ENCODE measurements around the gene ZCCHC8.
"Not testable (repeated sequence)": the region's sequence is repeated elsewhere in the genome, so short reads cannot be mapped to it uniquely, and the experiment has no call there.

The ZCCHC8 gene

GRCh38 chr12:122469856-122470255, 30.9 kb downstream of the ZCCHC8 start:
- H3K27me3 Mint-ChIP-seq; H3K27ac Mint-ChIP-seq; H3K9me3 Mint-ChIP-seq (ENCODE audit: low read depth); H3K4me3 Mint-ChIP-seq; H3K36me3 Mint-ChIP-seq: not testable (repeated sequence)
- peaks cover 16% of the 10 kb centered on the region for H3K4me1 Mint-ChIP-seq (ENCODE audit: low read depth)

DNA sequence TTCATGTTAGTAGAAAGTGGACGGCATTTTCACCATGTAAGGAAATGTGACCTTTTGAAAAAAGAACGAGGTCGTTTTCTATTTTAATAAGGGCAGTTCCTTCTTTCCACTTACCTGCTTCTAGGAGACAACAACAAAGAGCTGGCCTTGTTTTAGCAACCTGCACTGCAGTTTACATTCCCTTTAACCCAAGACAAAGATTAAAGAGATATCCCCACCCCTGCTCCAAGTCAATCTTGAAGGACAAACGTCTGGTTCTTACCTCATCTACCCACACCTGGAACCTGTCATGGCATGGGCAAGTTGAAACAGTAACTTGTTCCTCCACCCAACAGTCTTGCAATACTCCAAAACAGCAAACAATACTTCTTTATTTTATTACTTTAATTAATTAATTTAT, 32.7 kb downstream of the ZCCHC8 start:
- no peaks in the 10 kb centered on the region for H3K27me3 Mint-ChIP-seq
- no peak overlapping the region for H3K27ac Mint-ChIP-seq
- H3K9me3 Mint-ChIP-seq (ENCODE audit: low read depth) = no peaks in the 10 kb centered on the region
- no peak overlapping the region for H3K4me3 Mint-ChIP-seq
- peaks cover 7% of the 10 kb centered on the region for H3K4me1 Mint-ChIP-seq (ENCODE audit: low read depth)
- H3K36me3 Mint-ChIP-seq = no peaks in the 10 kb centered on the region

DNA sequence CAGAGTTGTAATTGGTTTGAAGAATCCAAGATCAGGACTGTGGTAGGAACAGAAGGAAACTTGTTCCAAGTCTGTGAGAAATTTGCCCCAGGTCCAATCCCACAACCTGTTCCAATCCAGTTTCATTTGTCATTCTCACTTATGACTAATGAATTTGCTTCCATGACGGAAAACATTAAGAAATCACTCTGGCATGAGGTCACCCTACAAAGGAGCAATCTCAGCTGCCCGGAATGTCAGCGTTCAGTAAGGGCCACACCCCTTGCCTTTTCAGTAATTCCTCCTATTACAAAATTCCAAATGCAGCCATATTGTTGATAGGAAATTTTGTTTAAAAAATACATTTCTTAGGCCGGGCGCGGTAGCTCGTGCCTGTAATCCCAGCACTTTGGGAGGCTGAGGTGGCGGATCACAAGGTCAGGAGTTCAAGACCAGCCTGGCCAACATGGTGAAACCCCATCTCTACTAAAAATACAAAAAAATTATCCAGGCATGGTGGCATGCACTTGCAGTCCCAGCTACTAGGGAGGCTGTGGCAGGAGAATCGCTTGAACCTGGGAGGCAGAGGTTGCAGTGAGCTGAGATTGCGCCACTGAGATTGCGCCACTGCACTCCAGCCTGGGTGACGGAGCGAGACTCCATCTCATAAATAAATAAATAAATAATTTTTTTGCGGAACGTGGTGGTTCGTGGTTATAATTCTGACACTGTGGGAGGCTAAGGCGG, 36.3 kb downstream of the ZCCHC8 start:
- H3K4me1 Mint-ChIP-seq (ENCODE audit: low read depth); H3K4me3 Mint-ChIP-seq; H3K9me3 Mint-ChIP-seq (ENCODE audit: low read depth); H3K27ac Mint-ChIP-seq; H3K27me3 Mint-ChIP-seq; H3K36me3 Mint-ChIP-seq: not testable (repeated sequence)

DNA sequence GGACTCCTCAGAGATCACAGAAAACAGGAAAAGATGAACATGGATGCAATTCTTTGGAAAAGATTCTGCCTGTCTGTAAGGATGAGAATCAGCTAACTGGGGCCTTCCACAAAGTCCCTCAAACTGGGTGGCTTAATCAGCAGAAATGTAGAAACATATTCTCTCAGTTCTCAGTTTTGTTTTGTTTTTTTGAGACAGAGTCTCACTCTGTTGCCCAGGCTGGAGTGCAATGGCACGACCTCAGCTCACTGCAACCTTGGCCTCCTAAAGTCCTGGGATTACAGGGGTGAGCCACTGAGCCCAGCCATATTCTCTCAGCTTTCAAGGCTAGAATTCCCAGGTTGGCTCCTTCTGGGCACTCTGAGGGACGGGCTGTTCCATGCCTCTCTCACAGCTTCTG, 40.1 kb downstream of the ZCCHC8 start:
- no peaks in the 10 kb centered on the region for H3K27me3 Mint-ChIP-seq
- H3K36me3 Mint-ChIP-seq = no peaks in the 10 kb centered on the region
- H3K4me3 Mint-ChIP-seq = no peak overlapping the region
- H3K4me1 Mint-ChIP-seq (ENCODE audit: low read depth) = no peaks in the 10 kb centered on the region
- no peaks in the 10 kb centered on the region for H3K9me3 Mint-ChIP-seq (ENCODE audit: low read depth)
- H3K27ac Mint-ChIP-seq = no peak overlapping the region

DNA sequence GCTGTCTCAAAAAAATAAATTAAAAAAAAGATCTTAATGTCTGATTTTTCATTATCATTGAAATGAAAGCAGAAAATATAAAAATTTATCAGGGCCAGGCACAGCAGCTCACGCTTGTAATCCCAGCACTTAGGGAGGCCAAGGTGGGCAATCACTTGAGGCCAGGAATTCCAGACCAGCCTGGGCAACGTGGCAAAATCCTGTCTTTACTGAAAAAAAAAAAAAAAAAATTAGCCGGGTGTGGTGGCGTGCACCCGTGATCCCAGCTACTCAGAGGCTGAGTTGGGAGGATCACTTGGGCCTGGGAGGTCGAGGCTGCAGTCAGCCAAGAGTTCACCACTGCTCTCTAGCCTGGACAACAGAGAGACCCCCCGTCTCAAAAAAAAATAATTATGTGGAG, 40.7 kb downstream of the ZCCHC8 start:
- Mint-ChIP-seq H3K36me3 (no peaks in the 10 kb centered on the region), H3K27ac (no peak overlapping the region), H3K9me3 (ENCODE audit: low read depth) (no peaks in the 10 kb centered on the region), H3K27me3 (no peaks in the 10 kb centered on the region), H3K4me3 (no peak overlapping the region), H3K4me1 (ENCODE audit: low read depth) (no peaks in the 10 kb centered on the region)

GRCh38 chr12:122459211-122459610, 41.5 kb downstream of the ZCCHC8 start:
- H3K9me3 Mint-ChIP-seq (ENCODE audit: low read depth) = no peaks in the 10 kb centered on the region
- no peaks in the 10 kb centered on the region for H3K27me3 Mint-ChIP-seq
- no peaks in the 10 kb centered on the region for H3K36me3 Mint-ChIP-seq
- H3K27ac Mint-ChIP-seq = no peak overlapping the region
- H3K4me3 Mint-ChIP-seq = no peak overlapping the region
- H3K4me1 Mint-ChIP-seq (ENCODE audit: low read depth) = peaks cover 3% of the 10 kb centered on the region

DNA sequence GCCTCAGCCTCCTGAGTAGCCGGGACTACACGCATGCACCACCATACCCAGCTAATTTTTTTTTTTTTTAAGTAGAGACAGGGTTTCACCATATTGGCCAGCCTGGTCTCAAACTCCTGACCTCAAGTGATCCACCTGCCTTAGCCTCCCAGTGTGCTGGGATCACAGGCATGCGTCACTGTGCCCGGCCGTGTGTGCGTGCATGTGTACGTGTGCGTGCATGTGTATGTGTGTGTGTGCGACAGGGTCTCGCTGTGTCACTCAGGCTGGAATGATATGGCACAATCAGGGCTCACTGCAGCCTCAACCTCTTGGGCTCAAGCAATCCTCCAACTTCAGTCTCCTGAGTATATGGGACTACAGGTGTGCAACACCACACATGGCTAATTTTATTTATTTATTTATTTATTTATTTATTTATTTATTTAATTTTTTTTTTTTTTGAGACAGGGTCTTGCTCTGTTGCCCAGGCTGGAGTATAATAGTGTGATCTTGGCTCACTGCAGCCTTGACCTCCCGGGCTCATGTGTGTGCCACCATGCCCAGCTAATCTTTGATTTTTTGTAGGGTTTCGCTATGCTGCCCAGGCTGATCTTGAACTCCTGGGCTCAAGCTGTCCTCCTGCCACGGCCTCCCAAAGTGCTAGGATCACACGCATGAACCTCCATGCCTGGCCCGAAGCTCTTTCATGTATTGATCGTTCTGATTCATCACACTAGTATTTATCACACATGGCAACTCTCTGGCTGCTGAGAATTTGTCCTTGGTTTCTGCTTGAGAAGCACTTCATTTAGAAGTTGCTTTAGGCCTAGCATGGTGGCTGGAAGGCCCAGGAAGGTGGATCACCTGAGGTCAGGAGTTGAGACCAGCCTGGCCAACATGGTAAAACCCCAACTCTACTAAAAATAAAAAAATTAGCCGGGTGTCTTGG, 42.4 kb downstream of the ZCCHC8 start:
- Mint-ChIP-seq H3K4me1 (ENCODE audit: low read depth) (peaks cover 12% of the 10 kb centered on the region), H3K4me3 (no peak overlapping the region), H3K9me3 (ENCODE audit: low read depth) (no peaks in the 10 kb centered on the region), H3K27me3 (no peaks in the 10 kb centered on the region), H3K27ac (no peak overlapping the region), H3K36me3 (no peaks in the 10 kb centered on the region)

GRCh38 chr12:122457627-122458026, 43.1 kb downstream of the ZCCHC8 start:
- Mint-ChIP-seq H3K9me3 (ENCODE audit: low read depth) (no peaks in the 10 kb centered on the region), H3K4me1 (ENCODE audit: low read depth) (peaks cover 19% of the 10 kb centered on the region), H3K27ac (no peak overlapping the region), H3K27me3 (no peaks in the 10 kb centered on the region), H3K4me3 (no peak overlapping the region), H3K36me3 (no peaks in the 10 kb centered on the region)

GRCh38 chr12:122454739-122455138, 46.0 kb downstream of the ZCCHC8 start:
- H3K9me3 Mint-ChIP-seq (ENCODE audit: low read depth) = no peaks in the 10 kb centered on the region
- H3K27me3 Mint-ChIP-seq = no peaks in the 10 kb centered on the region
- no peak overlapping the region for H3K4me3 Mint-ChIP-seq
- peaks cover 26% of the 10 kb centered on the region for H3K4me1 Mint-ChIP-seq (ENCODE audit: low read depth)
- H3K36me3 Mint-ChIP-seq = no peaks in the 10 kb centered on the region
- H3K27ac Mint-ChIP-seq = no peak overlapping the region

DNA sequence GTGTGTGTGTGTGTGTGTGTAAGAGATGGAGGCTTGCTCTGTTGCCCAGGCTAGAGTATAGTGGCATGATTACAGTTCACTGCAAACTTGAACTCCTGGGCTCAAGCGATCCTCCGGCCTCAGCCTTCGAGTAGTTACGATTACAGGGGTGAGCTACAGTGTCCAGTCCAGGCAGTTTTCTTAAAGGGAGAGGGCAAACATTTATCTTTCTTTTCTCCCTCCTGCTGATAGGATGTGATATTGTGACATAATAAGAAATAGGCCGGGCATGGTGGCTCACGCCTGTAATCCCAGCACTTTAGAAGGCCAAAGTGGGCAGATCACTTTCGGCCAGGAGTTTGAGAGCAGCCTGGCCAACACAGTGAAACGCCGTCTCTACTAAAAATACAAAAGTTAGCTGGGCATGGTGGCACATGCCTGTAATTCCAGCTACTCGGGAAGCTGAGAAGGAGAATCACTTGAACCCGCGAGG, 46.4 kb downstream of the ZCCHC8 start:
- no peak overlapping the region for H3K4me3 Mint-ChIP-seq
- no peaks in the 10 kb centered on the region for H3K27me3 Mint-ChIP-seq

GRCh38 chr12:122452701-122453285, 47.9 kb downstream of the ZCCHC8 start:
- peak overlapping the region; percentile 92 for H3K27ac Mint-ChIP-seq
- H3K27me3 Mint-ChIP-seq = no peaks in the 10 kb centered on the region
- H3K36me3 Mint-ChIP-seq = no peaks in the 10 kb centered on the region
- H3K4me1 Mint-ChIP-seq (ENCODE audit: low read depth) = peaks cover 26% of the 10 kb centered on the region
- no peaks in the 10 kb centered on the region for H3K9me3 Mint-ChIP-seq (ENCODE audit: low read depth)
- peak overlapping the region; percentile 51 for H3K4me3 Mint-ChIP-seq

More for the DNA sequence above, 46.4 kb downstream of the ZCCHC8 start:
- H3K36me3 Mint-ChIP-seq = no peaks in the 10 kb centered on the region
- peaks cover 26% of the 10 kb centered on the region for H3K4me1 Mint-ChIP-seq (ENCODE audit: low read depth)
- no peaks in the 10 kb centered on the region for H3K9me3 Mint-ChIP-seq (ENCODE audit: low read depth)
- peak overlapping the region; percentile 92 for H3K27ac Mint-ChIP-seq

DNA sequence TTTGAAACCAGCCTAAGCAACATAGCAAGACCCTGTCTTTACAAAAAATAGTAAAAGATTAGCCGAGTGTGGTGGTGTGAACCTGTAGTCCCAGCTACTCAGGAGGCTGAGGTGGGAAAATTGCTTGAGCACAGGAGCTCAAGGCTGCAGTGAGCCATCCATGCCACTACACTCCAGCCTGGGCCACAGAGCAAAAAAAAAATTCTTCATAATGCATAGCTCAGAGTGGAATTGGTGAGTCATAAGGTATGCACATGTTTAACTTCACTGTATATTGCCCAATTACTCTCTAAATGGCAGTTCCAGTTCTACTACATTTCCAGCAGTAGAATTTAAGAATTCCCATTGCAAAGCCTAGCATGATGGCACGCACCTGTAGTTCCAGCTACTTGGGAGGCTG, 51.4 kb downstream of the ZCCHC8 start:
- no peaks in the 10 kb centered on the region for H3K9me3 Mint-ChIP-seq (ENCODE audit: low read depth)
- no peaks in the 10 kb centered on the region for H3K36me3 Mint-ChIP-seq
- peaks cover 24% of the 10 kb centered on the region for H3K4me1 Mint-ChIP-seq (ENCODE audit: low read depth)
- no peak overlapping the region for H3K27ac Mint-ChIP-seq
- H3K4me3 Mint-ChIP-seq = no peak overlapping the region
- H3K27me3 Mint-ChIP-seq = no peaks in the 10 kb centered on the region

DNA sequence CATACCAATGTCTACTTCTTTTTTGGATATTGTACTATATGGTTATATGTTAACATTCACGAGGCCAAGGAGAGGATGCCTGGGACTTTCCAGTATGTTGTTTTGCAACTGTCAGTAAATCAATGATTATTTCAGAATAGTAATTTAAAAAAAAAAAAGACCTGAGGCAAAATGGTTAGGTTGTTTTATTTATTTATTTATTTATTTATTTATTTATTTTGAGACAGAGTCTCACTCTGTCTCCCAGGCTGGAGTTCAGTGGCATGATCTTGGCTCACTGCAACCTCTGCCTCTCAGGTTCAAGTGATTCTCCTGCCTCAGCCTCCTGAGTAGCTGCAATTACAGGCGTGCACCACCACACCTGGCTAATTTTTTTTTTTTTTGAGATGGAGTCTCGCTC, 52.9 kb downstream of the ZCCHC8 start:
- H3K4me3 Mint-ChIP-seq; H3K27me3 Mint-ChIP-seq; H3K4me1 Mint-ChIP-seq (ENCODE audit: low read depth); H3K27ac Mint-ChIP-seq; H3K9me3 Mint-ChIP-seq (ENCODE audit: low read depth); H3K36me3 Mint-ChIP-seq: not testable (repeated sequence)

GRCh38 chr12:122446390-122446789, 54.3 kb downstream of the ZCCHC8 start:
- H3K9me3 Mint-ChIP-seq (ENCODE audit: low read depth); H3K4me1 Mint-ChIP-seq (ENCODE audit: low read depth); H3K27me3 Mint-ChIP-seq; H3K36me3 Mint-ChIP-seq; H3K4me3 Mint-ChIP-seq; H3K27ac Mint-ChIP-seq: not testable (repeated sequence)

DNA sequence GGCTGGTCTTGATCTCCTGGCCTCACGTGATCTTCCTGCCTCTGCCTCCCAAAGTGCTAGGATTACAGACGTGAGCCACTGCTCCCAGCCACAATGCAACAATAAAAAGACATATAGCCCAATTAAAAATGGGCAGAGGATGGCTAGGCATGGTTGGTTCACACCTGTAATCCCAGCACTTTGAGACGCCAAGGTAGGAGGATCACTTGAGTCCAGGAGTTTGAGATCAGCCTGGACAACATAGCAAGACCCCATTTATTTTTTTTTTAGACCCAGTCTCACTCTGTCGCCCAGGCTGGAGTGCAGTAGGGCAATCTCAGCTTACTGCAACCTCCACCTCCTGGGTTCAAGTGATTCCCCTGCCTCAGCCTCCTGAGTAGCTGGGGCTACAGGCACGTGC, 56.7 kb downstream of the ZCCHC8 start:
- H3K27ac Mint-ChIP-seq; H3K4me1 Mint-ChIP-seq (ENCODE audit: low read depth); H3K4me3 Mint-ChIP-seq; H3K36me3 Mint-ChIP-seq; H3K9me3 Mint-ChIP-seq (ENCODE audit: low read depth); H3K27me3 Mint-ChIP-seq: not testable (repeated sequence)

Measured in activated naive CD8-positive, alpha-beta T cell (primary cell).